GM18526 (cell line): Measurements from ENCODE around the gene ZBTB7B.

Experiments used
- POLR2A ChIP-seq: IDR thresholded peaks from 3 replicates; pipeline ENCODE4 v1.6.1; 2011; ENCODE audit not compliant: insufficient read length; ENCODE audit errors: extremely low read depth

Gene ZBTB7B

DNA sequence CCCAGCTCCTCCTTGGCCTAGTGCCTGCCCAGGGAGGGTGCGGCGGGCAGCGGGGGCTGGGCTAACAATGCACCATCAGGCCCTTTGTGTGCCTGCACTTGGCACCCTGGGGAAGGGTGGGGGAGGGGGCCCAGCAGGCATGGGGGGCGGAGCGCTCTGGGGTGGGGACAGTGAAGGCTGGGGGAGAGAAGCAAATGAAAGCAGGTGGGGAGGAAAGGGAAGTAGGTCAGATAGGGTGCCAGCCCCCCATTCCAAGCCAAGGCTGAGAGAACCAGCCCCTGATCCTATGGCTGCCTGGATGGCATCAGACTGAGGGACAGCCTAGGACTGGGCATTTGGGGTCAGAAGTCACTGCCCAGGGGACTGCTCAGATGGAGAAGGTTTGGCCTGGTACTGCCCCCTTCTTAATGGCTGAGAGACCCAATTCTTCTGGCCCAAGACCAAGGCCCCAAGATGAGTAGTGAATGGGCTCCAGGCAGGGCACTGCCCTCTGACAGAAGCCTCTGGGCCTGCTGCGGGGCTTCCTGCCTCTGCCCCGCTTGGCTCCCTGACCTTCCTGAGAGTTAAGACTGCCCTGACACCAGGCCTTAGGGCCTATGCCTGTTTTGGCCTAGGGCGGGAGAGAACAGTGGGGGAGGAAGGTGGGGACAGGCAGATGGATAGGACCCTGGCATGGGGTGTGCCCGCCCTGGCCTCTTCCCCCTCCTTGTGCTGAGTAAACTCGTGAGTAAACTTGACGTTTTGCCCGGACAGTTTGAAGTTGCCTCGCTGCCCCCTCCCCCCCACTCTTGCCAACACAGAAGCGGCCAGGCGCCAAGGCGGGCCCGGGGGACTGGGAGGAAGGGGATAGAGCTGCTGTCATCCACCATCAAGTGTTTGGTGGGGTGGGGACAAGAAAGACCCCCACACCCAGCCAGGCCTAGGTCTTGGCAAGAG is 2.7 kb downstream of the ZBTB7B start:
- no peak for TF ChIP-seq POLR2A

DNA sequence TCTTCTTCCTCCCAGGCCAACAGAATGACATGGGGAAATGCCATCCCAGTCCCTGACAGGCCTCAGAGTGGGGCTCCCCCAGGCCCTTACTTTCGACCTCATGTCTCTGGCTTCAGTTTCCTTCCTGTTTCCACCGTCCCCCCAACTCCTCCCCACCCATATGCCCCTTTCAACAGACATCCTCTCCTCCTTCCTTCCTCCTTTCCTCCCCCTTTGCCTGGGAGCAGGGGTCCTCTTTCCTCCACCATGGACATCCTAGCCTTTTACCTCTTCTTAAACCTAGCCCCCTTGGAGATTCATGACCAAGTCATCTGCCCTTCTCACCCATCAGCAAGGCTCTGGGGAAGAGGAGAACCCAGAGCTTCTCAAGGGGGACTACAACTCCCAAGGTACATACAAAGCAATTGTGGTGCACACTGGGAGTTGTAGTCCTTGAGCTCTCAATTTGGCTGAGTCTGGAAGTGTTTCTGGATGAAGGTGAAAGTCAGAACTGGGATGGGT is 4.0 kb downstream of the ZBTB7B start:
- TF ChIP-seq POLR2A: no peak

DNA sequence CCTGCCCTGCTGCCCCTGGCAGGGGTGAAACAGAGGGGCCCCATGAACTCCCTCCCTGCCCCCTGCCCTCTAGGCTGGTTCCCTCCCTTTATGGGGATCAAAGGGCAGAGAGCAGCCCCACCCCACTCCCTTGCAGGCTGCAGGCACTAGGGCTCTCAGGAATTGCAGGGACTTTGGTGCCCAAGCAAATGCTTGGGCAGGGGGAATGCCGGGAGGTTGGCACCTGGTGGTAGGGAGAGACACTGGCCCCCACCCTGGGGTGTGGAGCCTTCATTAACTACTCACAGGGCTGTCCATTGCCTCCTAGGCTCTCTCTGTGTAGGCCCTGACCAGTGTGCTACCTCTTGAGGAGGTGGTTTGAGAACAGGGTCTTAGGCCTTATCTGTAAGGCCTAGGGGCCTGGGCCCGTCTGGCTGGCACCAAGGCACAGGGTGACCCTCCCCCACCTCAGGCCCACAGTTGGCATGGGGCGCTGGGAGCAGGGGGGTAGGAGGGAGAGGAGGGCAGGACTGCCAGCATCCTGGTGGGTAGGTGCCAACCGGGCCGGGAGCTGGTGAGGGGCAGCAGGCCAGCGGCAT is 4.7 kb downstream of the ZBTB7B start:
- no peak for TF ChIP-seq POLR2A

GRCh38 chr1:155008015-155008941 is 5.7 kb downstream of the ZBTB7B start:
- TF ChIP-seq POLR2A: no peak

- TF ChIP-seq POLR2A: no peak
Observed at GRCh38 chr1:155009221-155009711, 6.7 kb downstream of the ZBTB7B start.

GRCh38 chr1:155009742-155010141 is 7.1 kb downstream of the ZBTB7B start:
- no peak for TF ChIP-seq POLR2A

DNA sequence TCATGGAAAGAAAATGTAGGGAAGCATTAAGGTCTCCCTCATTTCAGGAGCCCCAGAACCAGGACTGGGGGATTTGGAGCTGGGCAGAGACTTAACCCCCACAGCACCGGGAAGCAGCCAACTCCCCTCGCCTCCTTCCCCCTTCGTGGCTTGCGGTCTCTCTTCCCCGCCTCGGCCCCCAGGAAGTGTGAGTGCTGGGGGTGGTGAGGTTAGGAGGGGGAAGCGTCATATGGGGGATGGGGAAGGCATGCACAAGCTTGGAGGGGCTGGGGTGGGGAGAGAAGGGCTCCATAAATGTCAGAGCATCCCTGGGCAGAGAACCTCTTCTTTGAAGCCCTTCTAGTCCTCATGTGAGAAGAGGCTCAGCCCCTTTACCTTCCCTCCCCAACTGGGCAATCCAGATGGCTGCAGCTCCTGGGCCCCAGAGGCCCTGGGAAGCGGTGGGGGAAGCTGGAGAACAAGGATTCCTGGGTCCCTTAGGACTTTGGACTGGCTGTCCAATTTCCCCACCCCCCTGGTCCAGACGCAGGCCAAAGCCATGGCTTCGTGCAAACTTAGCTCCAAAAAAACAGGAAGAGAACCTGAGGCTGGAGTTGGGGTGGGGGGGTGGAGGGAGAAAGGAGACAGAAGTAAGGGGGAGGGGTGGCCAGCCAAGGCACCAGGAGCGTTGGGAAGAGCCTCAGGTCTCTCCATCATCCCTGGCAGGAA is 7.8 kb downstream of the ZBTB7B start:
- TF ChIP-seq POLR2A: no peak

DNA sequence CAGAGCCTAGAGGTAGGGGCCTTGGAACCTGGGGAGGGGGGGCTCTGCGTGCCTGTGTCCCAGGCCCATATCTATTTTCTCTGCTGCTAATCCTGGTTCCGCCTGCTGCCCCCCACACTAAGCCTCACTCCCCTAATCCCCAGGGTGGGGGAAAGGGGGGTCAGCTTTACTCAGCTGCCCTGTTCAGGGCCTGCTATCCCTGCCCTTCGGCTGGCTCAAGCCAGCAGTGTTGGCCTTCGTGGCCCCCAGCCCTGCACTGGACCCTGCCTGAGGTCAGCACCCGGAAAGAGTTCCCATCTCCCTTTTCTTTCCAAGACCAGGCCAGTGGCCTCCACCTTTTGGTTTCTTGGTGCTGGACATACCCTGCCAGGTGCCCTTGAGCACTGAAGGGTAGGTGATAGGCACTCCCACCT is 8.4 kb downstream of the ZBTB7B start:
- no peak for TF ChIP-seq POLR2A

GRCh38 chr1:155011437-155012025 is 8.9 kb downstream of the ZBTB7B start:
- no peak for TF ChIP-seq POLR2A

DNA sequence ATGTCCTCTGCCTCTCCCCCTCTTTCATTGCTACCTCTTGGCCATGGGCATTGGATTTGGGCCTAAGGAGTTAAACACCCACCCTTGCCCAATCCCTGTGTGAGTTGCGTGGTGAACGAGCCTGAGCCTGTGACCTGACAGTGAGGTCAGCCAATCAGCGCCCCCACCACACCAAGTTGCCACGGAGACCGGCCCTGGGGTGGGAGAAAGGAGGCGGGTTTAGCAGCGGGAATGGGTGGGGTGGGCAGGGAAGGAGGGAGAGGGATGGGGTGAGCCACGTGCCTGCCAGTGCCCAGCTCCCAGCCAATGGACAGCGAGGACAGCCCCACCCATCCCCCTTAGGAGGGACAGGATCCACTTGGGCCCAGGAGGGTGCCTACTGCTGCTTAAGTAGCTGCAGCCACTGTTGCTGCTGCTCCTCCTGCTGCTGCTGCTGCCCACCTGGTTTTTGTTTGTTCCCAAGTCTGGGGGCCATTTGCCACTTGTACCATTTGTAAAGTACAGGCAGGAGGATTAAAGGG is 9.5 kb downstream of the ZBTB7B start:
- TF ChIP-seq POLR2A: no peak

GRCh38 chr1:155012776-155013602 is 10.4 kb downstream of the ZBTB7B start:
- TF ChIP-seq POLR2A: no peak

DNA sequence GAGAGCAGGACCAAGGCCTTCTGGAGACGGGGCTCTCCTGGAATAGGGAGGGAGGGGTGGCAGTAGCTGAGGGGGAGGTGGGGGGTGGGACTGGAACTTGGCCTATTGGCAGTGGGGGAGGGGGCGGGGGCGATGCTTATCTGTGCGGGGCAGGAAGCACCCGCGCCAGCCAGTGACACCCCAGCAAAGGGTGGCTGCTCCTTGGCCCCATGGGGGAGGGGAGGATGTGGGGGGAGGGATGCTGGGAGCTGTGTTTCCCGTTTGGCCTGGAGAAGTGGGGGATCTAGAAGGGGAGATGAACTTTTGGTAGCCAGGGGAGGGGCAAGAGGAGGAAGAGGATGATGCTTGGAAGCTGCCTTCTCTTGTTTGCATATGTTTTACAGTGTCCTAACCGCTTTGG is 11.0 kb downstream of the ZBTB7B start:
- no peak for TF ChIP-seq POLR2A
